Activated CD8-positive, alpha-beta memory T cell treated with anti-CD3 and anti-CD28 coated beads for 48 hours (primary cell): Measurements from ENCODE around the gene CALY.

ENCODE experiments used
- DNase-seq, 3 experiments: peaks; one replicate each; pipeline ENCODE4 v3.0.0-alpha.2; 2020; ENCODE audit warnings: low read depth in 2 of 3, low spot score in 2 of 3

The CALY gene

GRCh38 chr10:133274751-133275683 lies 61.7 kb downstream of the CALY start:
- peak in 2 of 3 experiments; percentile 65 to 73 for DNase-seq
